NB4 (cell line): Measurements from ENCODE around the gene LLPH.

ENCODE experiments used
- POLR2A ChIP-seq: IDR thresholded peaks from 2 replicates; pipeline ENCODE4 v1.6.1; 2011; ENCODE audit warnings: mild to moderate bottlenecking; ENCODE audit not compliant: insufficient read length; ENCODE audit errors: extremely low read depth
- TF ChIP-seq, protein P1 (sequence below): IDR thresholded peaks from one replicate; pipeline ENCODE4 v1.5.1; 2012; ENCODE audit warnings: low read depth, low read length

DNA sequence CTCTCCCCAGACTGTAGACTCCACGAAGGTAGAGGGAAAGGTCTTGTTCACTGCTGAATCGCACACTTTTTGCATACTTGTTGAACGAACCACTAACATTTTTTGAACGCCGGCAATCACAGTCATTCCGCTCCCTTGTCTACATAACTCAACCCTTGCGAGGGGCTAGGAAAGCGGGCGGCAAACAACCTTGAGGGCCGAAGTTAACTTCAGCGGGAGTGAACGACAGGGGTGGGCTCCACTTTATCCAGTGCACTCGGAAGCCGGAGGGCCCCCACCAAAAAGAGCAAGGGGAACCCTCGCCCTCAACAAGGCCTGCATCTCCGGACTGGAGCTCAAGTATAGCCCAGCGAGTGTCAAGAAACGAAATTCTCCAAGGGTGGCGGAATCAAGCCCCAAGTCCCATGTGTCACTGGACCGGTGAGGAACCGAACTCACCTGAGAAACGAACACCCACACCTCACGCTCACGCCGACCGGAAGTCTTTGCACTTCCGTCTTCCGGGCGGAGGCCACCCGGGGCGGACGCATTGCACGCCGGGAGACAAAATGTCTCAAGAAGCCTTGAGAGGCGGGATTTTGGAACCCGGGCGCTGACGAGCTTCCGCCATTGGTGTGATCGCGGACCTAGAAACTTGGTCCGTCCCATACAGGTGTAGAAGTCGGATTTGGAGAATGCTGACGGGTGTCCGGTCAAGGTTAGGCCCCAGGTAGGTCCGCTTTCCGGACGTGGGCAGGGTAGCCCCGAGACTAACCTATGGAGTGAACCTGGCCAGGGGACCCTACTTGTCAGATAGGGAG, at the start of gene LLPH:
- peak; percentile 86 for TF ChIP-seq POLR2A
- TF ChIP-seq, protein P1, sequence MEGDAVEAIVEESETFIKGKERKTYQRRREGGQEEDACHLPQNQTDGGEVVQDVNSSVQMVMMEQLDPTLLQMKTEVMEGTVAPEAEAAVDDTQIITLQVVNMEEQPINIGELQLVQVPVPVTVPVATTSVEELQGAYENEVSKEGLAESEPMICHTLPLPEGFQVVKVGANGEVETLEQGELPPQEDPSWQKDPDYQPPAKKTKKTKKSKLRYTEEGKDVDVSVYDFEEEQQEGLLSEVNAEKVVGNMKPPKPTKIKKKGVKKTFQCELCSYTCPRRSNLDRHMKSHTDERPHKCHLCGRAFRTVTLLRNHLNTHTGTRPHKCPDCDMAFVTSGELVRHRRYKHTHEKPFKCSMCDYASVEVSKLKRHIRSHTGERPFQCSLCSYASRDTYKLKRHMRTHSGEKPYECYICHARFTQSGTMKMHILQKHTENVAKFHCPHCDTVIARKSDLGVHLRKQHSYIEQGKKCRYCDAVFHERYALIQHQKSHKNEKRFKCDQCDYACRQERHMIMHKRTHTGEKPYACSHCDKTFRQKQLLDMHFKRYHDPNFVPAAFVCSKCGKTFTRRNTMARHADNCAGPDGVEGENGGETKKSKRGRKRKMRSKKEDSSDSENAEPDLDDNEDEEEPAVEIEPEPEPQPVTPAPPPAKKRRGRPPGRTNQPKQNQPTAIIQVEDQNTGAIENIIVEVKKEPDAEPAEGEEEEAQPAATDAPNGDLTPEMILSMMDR: no peak
